ENCODE results near the gene RAP1GAP2.
"Not testable (repeated sequence)": the region's sequence is repeated elsewhere in the genome, so short reads cannot be mapped to it uniquely, and the experiment has no call there.

The RAP1GAP2 gene

GRCh38 chr17:2965621-2966595 is 169.7 kb downstream of the RAP1GAP2 start:
- DNase-seq (ENCODE audit: low read depth in 2 of 2) = no peak

GRCh38 chr17:2967515-2967914 is 171.3 kb downstream of the RAP1GAP2 start:
- no peak for DNase-seq (ENCODE audit: low read depth in 2 of 2)

- no peak for DNase-seq (ENCODE audit: low read depth in 2 of 2)
These were observed 175.6 kb downstream of the RAP1GAP2 start for GRCh38 chr17:2971851-2972250.

- no peak for DNase-seq (ENCODE audit: low read depth in 2 of 2)
These were observed 176.5 kb downstream of the RAP1GAP2 start for GRCh38 chr17:2972749-2973148.

- DNase-seq (ENCODE audit: low read depth in 2 of 2) = no peak
These were observed 178.1 kb downstream of the RAP1GAP2 start for GRCh38 chr17:2974347-2974746.

GRCh38 chr17:2975469-2975958 is 179.3 kb downstream of the RAP1GAP2 start:
- DNase-seq (ENCODE audit: low read depth in 2 of 2) = no peak

GRCh38 chr17:2977157-2977556 is 180.9 kb downstream of the RAP1GAP2 start:
- DNase-seq (ENCODE audit: low read depth in 2 of 2) = no peak

GRCh38 chr17:2978116-2978515 is 181.9 kb downstream of the RAP1GAP2 start:
- DNase-seq (ENCODE audit: low read depth in 2 of 2) = no peak

- no peak for DNase-seq (ENCODE audit: low read depth in 2 of 2)
These were observed 182.8 kb downstream of the RAP1GAP2 start for GRCh38 chr17:2978991-2979390.

- no peak for DNase-seq (ENCODE audit: low read depth in 2 of 2)
These were observed 184.1 kb downstream of the RAP1GAP2 start for GRCh38 chr17:2980211-2980903.

GRCh38 chr17:2980904-2981246 is 184.6 kb downstream of the RAP1GAP2 start:
- DNase-seq (ENCODE audit: low read depth in 2 of 2) = no peak

GRCh38 chr17:2981325-2981724 is 185.1 kb downstream of the RAP1GAP2 start:
- no peak for DNase-seq (ENCODE audit: low read depth in 2 of 2)

GRCh38 chr17:2982854-2983253 is 186.6 kb downstream of the RAP1GAP2 start:
- no peak for DNase-seq (ENCODE audit: low read depth in 2 of 2)

GRCh38 chr17:2983255-2983654 is 187.0 kb downstream of the RAP1GAP2 start:
- no peak for DNase-seq (ENCODE audit: low read depth in 2 of 2)

- DNase-seq (ENCODE audit: low read depth in 2 of 2) = no peak
These were observed 189.1 kb downstream of the RAP1GAP2 start for GRCh38 chr17:2985318-2985717.

GRCh38 chr17:2986925-2987324 is 190.7 kb downstream of the RAP1GAP2 start:
- no peak for DNase-seq (ENCODE audit: low read depth in 2 of 2)

- not testable (repeated sequence) for DNase-seq (ENCODE audit: low read depth in 2 of 2)
These were observed 193.2 kb downstream of the RAP1GAP2 start for GRCh38 chr17:2989396-2989795.

- no peak for DNase-seq (ENCODE audit: low read depth in 2 of 2)
These were observed 193.6 kb downstream of the RAP1GAP2 start for GRCh38 chr17:2989855-2990254.

GRCh38 chr17:2990396-2990795 is 194.2 kb downstream of the RAP1GAP2 start:
- no peak for DNase-seq (ENCODE audit: low read depth in 2 of 2)

- DNase-seq (ENCODE audit: low read depth in 2 of 2) = not testable (repeated sequence)
These were observed 195.3 kb downstream of the RAP1GAP2 start for GRCh38 chr17:2991396-2992180.

GRCh38 chr17:2994441-2994840 is 198.2 kb downstream of the RAP1GAP2 start:
- no peak for DNase-seq (ENCODE audit: low read depth in 2 of 2)

GRCh38 chr17:2995377-2995776 is 199.1 kb downstream of the RAP1GAP2 start:
- no peak for DNase-seq (ENCODE audit: low read depth in 2 of 2)

All from stimulated activated CD4-positive, alpha-beta T cell treated with anti-CD3 and anti-CD28 coated beads, Interleukin-4, amount 100 ng/mL, for 48 hours (primary cell).